ENCODE measurements around the gene MARK1. TPM values are rescaled to one million over a fixed set of nuclear protein-coding genes. Genes with fewer than 3 reads are reported as not detected.

The MARK1 gene
- total RNA-seq, 4 donors from 2014 or later = 3.9 to 11.3 (median 6.6) TPM

GRCh38 chr1:220655961-220656740 lies 128.2 kb downstream of the MARK1 start:
- no peaks in the 10 kb centered on the region for H3K4me1 ChIP-seq
- H3K27me3 ChIP-seq = no peaks in the 10 kb centered on the region
- H3K27ac ChIP-seq = no peak overlapping the region
- intact Hi-C loops (cut with DNase I) = no loop called here
- TF ChIP-seq, protein P1, sequence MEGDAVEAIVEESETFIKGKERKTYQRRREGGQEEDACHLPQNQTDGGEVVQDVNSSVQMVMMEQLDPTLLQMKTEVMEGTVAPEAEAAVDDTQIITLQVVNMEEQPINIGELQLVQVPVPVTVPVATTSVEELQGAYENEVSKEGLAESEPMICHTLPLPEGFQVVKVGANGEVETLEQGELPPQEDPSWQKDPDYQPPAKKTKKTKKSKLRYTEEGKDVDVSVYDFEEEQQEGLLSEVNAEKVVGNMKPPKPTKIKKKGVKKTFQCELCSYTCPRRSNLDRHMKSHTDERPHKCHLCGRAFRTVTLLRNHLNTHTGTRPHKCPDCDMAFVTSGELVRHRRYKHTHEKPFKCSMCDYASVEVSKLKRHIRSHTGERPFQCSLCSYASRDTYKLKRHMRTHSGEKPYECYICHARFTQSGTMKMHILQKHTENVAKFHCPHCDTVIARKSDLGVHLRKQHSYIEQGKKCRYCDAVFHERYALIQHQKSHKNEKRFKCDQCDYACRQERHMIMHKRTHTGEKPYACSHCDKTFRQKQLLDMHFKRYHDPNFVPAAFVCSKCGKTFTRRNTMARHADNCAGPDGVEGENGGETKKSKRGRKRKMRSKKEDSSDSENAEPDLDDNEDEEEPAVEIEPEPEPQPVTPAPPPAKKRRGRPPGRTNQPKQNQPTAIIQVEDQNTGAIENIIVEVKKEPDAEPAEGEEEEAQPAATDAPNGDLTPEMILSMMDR (IDR thresholded peaks at IDR 0.05) = no peak
- no peak for TF ChIP-seq POLR2A (IDR thresholded peaks at IDR 0.05)
- peaks cover 0 to 64% (median 3%) of the 10 kb centered on the region in 3 donors for H3K36me3 ChIP-seq
- no peak overlapping the region for H3K4me3 ChIP-seq
- no peak for DNase-seq
- H3K9me3 ChIP-seq = no peaks in the 10 kb centered on the region

DNA sequence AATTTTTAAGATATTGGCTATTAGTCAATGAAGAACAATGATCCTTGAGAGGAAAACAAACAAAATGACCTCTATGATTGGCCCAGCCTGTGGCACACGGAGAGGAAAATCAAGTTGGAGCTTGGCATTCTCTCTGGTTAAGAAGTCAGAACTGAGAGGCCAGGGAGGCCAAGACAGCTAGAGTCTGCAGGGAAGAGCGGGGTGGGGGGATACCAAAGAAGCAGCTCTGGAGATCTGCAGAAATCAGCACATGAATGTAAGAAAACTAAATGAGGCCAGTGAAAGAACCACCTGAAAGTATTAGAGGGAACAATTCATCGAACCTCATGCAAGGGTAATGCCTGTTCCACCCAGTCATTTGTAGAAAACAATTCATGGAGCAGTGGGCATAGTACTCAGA lies 138.4 kb downstream of the MARK1 start:
- H3K27ac ChIP-seq = no peak overlapping the region
- DNase-seq = no peak
- no peaks in the 10 kb centered on the region for H3K4me1 ChIP-seq
- H3K36me3 ChIP-seq = peaks cover 0 to 12% (median 0%) of the 10 kb centered on the region in 3 donors
- peaks cover 0 to 9% (median 7%) of the 10 kb centered on the region in 3 donors for H3K9me3 ChIP-seq
- H3K4me3 ChIP-seq = no peak overlapping the region
- H3K27me3 ChIP-seq = no peaks in the 10 kb centered on the region
- WGBS, 2 donors = 77 to 89% methylated on average over 3 of the region's 3 CpGs
- TF ChIP-seq POLR2A (IDR thresholded peaks at IDR 0.05) = no peak
- TF ChIP-seq, protein P1 (IDR thresholded peaks at IDR 0.05) = no peak
- intact Hi-C loops (cut with DNase I) = no loop called here

DNA sequence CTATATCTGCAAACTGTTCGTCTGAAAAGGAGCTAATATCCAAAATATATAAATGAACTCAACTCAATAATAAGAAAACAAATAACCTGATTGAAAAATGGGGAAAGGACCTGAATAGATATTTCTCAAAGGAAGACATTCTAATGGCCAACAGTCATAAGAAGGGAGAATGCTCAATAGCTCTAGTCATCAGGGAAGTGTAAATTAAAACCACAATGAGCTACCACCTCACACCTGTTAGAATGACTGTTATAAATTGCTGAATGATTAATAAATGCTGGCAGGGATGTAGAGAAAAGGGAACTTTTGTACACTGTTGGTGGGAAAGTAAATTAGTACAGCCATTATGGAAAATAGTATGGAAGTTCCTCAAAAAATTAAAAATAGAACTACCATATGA lies 141.1 kb downstream of the MARK1 start:
- TF ChIP-seq POLR2A (IDR thresholded peaks at IDR 0.05) = no peak
- TF ChIP-seq, protein P1 (IDR thresholded peaks at IDR 0.05) = no peak
- intact Hi-C loops (cut with DNase I) = no loop called here
- H3K4me3 ChIP-seq = no peak overlapping the region
- H3K9me3 ChIP-seq = peaks cover 0 to 9% (median 7%) of the 10 kb centered on the region in 3 donors
- H3K4me1 ChIP-seq = no peaks in the 10 kb centered on the region
- WGBS, 2 donors = 71 to 88% methylated on average over 1 of the region's 1 CpG
- H3K27me3 ChIP-seq = peaks cover 0 to 11% (median 0%) of the 10 kb centered on the region in 4 donors
- H3K27ac ChIP-seq = no peak overlapping the region
- no peaks in the 10 kb centered on the region for H3K36me3 ChIP-seq
- no peak for DNase-seq

- Histone ChIP-seq H3K4me3 (no peak overlapping the region), H3K27ac (no peak overlapping the region), H3K36me3 (no peaks in the 10 kb centered on the region), H3K4me1 (no peaks in the 10 kb centered on the region), H3K9me3 (peaks cover 0 to 9% (median 7%) of the 10 kb centered on the region in 3 donors), H3K27me3 (peaks cover 0 to 14% (median 0%) of the 10 kb centered on the region in 4 donors)
- DNase-seq = no peak
- intact Hi-C loops (cut with DNase I) = no loop called here
- TF ChIP-seq, protein P1 (IDR thresholded peaks at IDR 0.05) = no peak
- no peak for TF ChIP-seq POLR2A (IDR thresholded peaks at IDR 0.05)
Measured at GRCh38 chr1:220670365-220670764, 142.4 kb downstream of the MARK1 start.

GRCh38 chr1:220673921-220674320 lies 146.0 kb downstream of the MARK1 start:
- WGBS, 2 donors = 67 to 75% methylated on average over 1 of the region's 1 CpG
- peaks cover 0 to 9% (median 7%) of the 10 kb centered on the region in 3 donors for H3K9me3 ChIP-seq
- no peak for DNase-seq
- no peak overlapping the region for H3K4me3 ChIP-seq
- H3K36me3 ChIP-seq = no peaks in the 10 kb centered on the region
- no peaks in the 10 kb centered on the region for H3K4me1 ChIP-seq
- no peak overlapping the region for H3K27ac ChIP-seq
- intact Hi-C loops (cut with DNase I) = no loop called here
- TF ChIP-seq POLR2A (IDR thresholded peaks at IDR 0.05) = no peak
- TF ChIP-seq, protein P1 (IDR thresholded peaks at IDR 0.05) = no peak
- peaks cover 0 to 14% (median 0%) of the 10 kb centered on the region in 4 donors for H3K27me3 ChIP-seq

Data from esophagus squamous epithelium (tissue), 5 donors.